ENCODE results near the gene STAT4. TPM values are rescaled to one million over a fixed set of nuclear protein-coding genes. Genes with fewer than 3 reads are reported as not detected.

STAT4 gene
- total RNA-seq, 1 donor from 2014 or later, result 37.8 TPM

DNA sequence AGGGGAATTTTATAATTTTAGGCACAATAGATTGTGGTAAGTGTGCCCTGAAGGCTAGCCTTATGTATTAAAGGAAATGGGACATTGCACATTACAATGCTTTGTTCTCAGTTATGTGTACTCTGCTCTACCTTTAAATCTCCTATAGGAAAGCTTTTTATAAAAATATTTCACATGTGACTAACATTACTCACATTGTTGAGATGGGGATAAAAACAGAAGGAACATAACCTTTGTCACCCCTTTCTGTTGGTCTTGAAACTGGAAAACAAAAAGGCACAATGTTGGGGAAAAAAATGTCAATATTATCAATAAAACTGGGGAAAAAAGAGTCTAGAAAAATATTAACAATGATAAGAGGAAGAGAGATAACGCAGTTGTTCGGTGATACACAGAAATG is 119.5 kb downstream of the STAT4 start:
- intact Hi-C loops (cut with DNase I), result loop anchor here (5.0 kb wide), 1 partner anchor 249 kb away; no protein-coding TSS in a partner anchor
- DNase-seq (ENCODE audit: low spot score), result no peak

DNA sequence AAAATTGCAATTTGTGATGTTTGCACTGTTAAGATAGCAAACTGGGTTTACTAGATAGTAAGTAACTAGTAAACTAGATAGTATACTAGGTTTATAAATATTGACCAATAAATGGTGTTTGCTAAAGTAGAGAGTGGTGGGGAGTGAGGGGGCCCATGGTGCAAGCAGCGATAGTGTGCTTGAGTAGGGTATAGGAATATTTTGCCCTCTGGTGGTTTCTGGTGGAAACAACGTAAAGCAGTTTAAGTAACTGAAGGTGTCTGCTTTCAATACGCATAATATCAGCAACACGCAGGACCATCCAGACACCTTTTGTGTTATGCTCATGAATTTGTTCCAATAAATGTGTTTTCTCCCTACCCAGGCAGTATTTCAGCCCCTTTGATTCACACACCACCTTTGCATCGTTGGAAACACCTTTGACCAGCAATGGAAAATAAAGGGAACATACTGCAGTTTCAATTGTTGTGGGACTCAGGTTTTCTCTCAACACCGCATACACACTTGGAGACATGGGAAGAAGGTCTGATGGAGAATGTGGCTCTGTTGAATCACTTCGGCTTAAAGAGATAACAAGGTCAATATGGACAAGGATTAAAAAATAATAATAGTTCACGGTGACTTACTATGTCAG is 120.2 kb downstream of the STAT4 start:
- no peak for DNase-seq (ENCODE audit: low spot score)
- intact Hi-C loops (cut with DNase I), result loop anchor here (5.0 kb wide), 1 partner anchor 248 kb away; no protein-coding TSS in a partner anchor

DNA sequence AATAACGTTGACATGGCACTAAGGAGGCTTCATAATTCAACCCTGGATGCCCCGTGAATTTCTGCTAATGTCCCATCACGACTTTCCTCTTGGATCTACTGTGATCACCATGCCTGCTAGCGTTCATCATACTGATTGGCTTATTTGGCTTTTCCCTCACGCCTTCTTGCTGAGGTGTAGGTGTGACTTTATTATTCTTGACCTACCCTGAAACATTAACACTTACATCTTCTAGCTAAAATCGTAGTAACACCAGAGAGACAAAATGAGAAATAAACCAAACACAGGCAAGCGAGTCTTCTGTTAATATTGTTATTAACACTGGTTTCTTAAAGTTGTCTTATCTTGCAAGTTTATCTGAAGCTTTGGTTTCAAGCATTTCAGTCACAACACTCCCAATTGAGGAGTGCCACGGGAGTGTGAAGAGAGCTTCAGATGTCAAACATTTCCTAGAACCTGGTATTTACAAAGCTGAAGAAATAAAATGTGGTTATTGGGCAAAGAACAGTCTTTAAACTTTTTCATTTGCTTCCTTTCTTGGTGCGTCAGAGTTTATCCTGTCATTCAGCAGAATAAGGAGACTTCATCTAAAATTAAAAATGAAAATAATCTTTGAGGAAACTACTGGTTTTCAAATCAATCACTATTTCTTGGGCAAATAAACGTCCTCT is 121.4 kb downstream of the STAT4 start:
- DNase-seq (ENCODE audit: low spot score), result no peak
- intact Hi-C loops (cut with DNase I), result loop anchor here (10.0 kb wide), 1 partner anchor 495 kb away; the partner anchor contains the start of gene NEMP2

DNA sequence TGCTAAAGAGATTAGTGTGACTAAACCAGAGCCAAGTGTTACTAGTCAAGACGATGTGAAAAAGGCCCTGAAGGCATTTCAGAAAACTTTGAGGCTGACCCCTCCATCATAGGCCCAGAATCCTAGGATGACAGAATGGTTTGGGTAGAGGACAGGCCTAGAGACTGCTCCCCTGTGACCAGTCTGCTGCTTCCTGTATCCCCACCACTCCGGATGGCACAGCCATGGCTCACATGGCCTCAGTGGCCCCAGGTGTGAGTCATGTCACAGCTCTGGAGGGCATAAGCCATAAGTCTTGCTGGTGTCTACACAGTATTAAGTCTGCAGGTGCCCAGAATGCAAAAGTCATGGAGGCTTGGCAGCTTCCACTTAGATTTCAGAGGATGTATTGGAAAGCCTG is 124.4 kb downstream of the STAT4 start:
- intact Hi-C loops (cut with DNase I), result loop anchor here (10.0 kb wide), 1 partner anchor 492 kb away; the partner anchor contains the start of gene NEMP2
- no peak for DNase-seq (ENCODE audit: low spot score)

DNA sequence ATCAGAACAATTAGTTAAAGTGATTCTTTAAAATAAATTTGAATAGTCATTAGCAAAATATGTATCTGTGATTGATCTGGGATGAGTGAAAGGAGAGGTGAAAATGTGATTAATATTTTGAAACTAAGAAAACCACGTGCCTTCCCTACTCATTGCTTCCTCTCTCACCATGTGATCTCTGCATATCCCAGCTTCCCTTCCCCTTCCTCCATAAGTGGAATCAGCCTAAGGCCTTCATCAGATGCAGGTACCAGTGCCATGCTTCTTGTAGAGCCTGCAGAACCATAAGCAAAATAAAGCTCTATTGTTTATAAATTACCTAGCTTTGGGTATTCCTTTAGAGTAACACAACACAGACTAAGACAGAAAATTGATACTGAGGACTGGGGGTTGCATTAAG is 125.7 kb downstream of the STAT4 start:
- intact Hi-C loops (cut with DNase I), result loop anchor here (10.0 kb wide), 1 partner anchor 490 kb away; the partner anchor contains the start of gene NEMP2
- no peak for DNase-seq (ENCODE audit: low spot score)

DNA sequence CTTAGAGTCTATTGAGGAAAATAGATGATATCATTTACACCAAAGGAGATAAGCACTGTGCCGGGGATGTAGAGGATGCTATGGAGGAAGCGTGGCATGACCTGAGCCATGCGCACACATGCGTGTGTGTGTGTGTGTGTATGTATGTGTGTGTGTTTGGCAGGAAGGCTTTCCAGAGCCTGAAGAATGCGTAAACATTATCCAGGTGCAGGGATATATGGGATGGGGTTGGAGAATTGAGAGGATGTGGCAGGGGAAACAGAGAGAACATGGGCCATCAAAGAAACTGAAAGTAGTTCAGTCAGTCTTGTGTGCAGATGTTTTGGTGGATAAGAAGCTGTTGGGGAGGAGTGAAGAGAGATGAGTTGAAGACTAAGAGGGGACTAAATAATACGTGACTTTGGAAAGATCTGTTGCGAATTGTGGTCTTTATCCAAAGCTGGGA is 127.5 kb downstream of the STAT4 start:
- intact Hi-C loops (cut with DNase I), result loop anchor here (5.0 to 10.0 kb wide), 2 partner anchors 488 to 654 kb away; partner anchors contain the start of genes NABP1 and NEMP2
- DNase-seq (ENCODE audit: low spot score), result no peak

DNA sequence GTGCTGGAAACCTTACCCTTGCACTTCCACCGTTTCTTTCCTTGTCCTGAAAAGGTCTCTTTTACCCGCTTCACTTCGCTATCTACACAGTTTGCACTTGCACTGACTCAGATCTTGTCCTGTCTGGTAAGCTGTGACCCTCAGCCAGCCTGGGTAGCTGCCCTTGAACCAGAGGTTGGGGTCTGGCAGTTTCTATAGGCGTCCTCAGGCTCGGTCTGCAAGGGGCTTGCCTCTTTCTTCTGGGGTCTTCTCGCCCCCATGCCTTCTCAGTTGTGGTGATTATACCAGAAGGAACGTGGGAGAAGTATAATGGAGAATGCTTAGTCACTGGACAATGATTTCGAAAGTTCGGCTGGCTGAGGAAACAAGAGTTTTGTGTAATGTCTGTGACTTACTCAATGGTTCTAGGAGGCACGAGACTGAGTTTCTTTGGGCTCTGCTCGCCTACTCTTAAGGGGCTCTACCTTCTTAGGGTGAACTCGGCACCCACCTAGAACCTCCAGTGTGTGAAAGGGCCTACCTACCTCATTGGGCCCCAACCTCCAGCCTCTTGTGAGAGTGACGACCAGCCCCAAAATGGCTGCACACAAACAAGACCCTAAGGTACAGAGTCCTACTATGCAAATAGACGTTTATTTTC is 129.9 kb downstream of the STAT4 start:
- no peak for DNase-seq (ENCODE audit: low spot score)
- intact Hi-C loops (cut with DNase I), result loop anchor here (5.0 to 10.0 kb wide), 2 partner anchors 486 to 656 kb away; partner anchors contain the start of genes NABP1 and NEMP2

DNA sequence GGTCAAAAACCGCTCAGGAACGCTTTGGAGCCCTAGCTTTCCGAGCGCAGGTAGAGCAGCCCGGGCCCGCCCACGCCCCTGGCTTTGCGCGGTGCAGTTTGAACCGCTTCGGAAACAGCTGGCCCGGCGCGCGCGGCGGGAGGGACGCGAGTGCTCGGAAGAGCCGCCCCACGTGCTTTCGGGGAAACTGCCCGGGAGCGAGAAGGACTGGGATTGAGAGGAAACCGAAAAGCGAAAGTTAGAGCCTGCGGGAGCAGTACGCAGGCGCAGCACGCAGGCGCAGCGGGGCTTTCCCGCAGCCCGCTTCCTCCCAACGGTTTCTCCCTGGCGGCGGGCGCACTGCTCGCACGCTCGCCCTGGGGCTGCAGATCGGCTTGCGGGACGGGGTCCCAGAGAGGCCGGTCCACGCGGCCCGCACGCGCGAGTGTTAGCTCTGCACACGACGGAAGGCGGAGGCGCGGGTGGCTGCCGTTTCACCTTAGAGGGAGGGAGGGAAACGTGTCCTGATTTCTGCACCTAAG is 130.5 kb downstream of the STAT4 start:
- DNase-seq (ENCODE audit: low spot score), result peak; percentile 96
- intact Hi-C loops (cut with DNase I), result loop anchor here (5.0 to 10.0 kb wide), 2 partner anchors 485 to 657 kb away; partner anchors contain the start of genes NABP1 and NEMP2

DNA sequence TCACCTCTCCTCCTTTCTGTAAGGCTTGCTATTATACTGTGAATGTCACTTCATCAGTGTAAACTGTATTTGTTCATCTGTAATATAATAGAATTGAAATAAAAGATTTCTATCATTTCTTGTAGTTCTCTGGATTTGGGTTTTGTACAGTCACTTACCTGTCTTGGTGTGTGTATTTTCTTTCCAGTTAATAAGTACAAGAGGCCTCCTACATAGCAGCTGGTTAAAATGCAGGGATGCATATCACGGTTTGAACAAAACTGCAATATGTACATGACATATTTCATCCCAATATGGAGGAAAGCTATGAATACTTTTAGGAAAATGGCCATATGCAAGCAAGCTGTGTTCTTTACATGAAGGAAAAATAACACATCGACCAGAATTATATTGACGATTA is 131.4 kb downstream of the STAT4 start:
- no peak for DNase-seq (ENCODE audit: low spot score)
- intact Hi-C loops (cut with DNase I), result loop anchor here (10.0 kb wide), 1 partner anchor 365 kb away; no protein-coding TSS in a partner anchor

DNA sequence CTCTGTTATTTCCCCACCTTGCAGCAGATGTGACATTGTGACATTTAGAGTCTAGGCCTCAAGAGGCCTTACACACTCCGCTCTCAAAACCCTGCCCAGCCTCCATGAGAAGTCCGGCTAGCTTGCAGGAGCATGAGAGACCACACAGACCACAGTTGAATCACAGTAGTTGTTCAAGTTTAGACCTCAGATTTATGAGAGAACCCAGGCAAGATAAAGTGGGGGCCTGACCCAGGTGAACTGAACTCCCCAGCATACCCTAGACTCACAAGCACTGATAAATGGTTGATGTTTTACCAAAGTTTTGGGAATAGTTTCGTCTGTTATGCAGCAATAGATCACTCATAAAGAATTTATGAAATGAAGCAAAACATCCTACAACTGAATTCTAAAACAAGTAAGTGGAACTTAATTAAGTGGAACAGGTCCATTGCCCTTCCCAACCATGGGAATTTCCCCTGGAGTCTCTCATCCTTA is 132.1 kb downstream of the STAT4 start:
- intact Hi-C loops (cut with DNase I), result loop anchor here (10.0 kb wide), 1 partner anchor 364 kb away; no protein-coding TSS in a partner anchor
- DNase-seq (ENCODE audit: low spot score), result no peak

DNA sequence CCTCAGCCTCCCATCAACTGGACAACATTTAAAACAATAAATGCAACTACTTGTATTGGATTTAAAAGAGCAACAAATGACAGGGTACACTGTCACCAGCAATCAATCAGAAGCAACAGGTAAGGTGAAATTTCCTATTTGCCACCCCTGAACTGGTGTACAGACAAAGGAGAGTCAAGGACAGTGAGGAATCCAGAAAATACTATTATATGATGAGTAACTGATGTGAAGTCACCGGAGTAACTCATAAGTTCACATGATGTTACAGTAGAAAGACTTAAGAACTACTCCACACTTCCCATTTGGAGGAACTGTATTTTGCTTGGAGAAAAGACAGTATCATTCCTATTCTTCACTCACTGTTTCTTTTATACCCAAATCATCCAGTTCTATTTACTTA is 132.7 kb downstream of the STAT4 start:
- intact Hi-C loops (cut with DNase I), result loop anchor here (10.0 kb wide), 1 partner anchor 363 kb away; no protein-coding TSS in a partner anchor
- DNase-seq (ENCODE audit: low spot score), result no peak

DNA sequence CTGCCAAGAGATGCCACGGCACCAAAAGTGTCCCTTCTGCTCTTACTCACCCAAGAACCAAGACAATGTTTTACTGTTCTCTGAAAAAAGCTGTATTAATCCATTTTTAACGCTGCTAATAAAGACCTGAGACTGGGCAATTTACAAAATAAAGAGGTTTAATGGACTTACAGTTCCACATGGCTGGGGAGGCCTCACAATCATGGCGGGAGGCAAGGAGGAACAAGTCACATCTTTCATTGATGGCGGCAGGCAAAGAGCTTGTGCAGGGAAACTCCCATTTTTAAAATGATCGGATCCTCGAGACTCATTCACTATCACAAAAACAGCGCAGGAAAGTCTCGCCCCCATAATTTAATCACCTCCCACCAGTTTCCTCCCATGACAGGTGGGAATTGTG is 135.0 kb downstream of the STAT4 start:
- intact Hi-C loops (cut with DNase I), result loop anchor here (2.0 to 10.0 kb wide), 2 partner anchors 133 to 361 kb away; no protein-coding TSS in a partner anchor
- no peak for DNase-seq (ENCODE audit: low spot score)

DNA sequence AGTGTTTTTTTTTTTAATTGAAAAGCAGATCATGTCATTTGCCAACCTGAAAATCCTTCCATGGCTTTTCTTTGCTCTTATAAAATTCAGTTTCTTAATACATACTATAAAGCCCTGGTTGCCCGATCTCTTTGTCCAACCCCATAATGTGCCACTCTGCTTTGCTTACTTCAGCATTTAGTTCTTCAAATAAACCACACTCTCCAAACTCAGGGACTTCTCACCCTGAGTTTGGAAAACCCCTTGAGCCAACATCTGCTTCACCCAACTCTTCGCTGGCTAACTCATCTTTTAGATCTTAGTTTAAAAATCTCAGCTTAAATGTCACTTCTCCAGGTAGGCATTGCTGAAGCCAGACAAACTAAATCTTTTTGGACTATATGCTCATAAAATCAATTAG is 135.6 kb downstream of the STAT4 start:
- no peak for DNase-seq (ENCODE audit: low spot score)
- intact Hi-C loops (cut with DNase I), result loop anchor here (2.0 to 10.0 kb wide), 2 partner anchors 132 to 360 kb away; no protein-coding TSS in a partner anchor

DNA sequence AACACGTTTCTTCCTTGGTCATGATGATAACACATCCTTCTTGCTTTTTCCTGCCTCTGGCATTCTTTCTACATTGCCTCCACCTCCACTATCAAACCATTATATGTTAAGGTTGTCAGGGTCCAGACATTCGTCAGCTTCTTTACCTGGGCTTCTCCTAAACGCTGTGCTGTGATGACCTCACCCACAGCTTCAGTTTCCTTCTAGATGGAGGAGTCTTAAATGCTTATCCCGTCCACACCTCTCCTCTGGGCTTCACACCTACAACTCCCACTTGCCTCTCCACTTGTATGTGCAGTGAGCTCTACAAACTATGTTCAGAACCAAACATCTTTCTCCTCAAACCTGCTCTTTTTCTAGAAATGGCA is 136.2 kb downstream of the STAT4 start:
- intact Hi-C loops (cut with DNase I), result loop anchor here (2.0 to 10.0 kb wide), 2 partner anchors 132 to 360 kb away; no protein-coding TSS in a partner anchor

DNA sequence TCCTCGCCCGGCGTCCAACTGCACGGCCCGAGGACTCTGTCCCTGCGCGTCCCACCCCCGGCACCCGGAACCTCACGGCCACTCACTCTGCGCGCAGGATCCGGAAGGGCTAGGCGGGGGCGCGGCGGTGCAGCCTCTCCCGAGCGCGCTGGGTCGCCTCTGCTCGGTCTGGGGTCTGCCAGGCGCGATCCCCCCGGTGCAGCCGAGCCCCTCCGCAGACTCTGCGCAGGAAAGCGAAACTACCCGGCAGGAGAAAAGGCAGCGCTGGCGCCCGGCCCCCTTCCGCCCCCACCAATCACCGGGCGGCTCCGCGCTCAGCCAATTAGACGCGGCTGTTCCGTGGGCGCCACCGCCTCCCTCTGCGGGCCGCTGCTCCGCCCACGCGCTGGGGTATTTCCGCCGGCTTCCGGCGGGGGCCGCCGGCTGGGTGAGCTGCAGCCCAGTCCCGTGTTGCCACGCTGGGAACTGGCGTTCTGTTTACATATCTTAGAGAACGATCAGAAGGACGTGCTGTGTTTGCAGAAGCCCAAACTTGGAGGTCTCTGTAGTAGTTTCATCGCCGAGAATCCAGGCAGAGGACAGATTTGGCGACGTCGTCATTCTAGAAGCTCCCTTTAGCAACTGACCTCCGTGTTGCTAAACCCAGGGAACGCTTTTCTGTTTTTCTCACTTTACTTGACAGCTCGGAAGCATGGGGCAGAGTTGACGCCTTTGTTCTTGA is 136.7 kb downstream of the STAT4 start, which contains the start of gene STAT1:
Gene STAT1, minus strand, starts transcription at position 240 of the 721 bp plus-strand sequence. CDS start 4,168 bp downstream, outside the sequence.
- intact Hi-C loops (cut with DNase I), result loop anchor here (2.0 to 10.0 kb wide), 2 partner anchors 131 to 359 kb away; no protein-coding TSS in a partner anchor
- DNase-seq (ENCODE audit: low spot score), result peak; percentile 97

More for the DNA sequence above, 136.2 kb downstream of the STAT4 start:
- DNase-seq (ENCODE audit: low spot score), result no peak

DNA sequence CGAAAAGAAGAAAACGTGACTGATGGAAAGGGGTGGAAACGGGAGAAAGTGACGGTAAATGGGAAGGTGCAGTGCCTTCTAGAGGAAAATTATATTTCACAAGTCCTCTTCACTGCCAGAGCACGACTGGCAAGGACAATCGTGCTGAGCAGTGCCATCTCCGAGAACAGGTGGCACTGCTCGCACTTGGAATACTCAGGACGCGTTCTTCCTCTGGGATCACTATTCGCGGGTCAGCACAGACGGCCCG is 137.2 kb downstream of the STAT4 start:
- no peak for DNase-seq (ENCODE audit: low spot score)
- intact Hi-C loops (cut with DNase I), result loop anchor here (10.0 kb wide), 1 partner anchor 359 kb away; no protein-coding TSS in a partner anchor

DNA sequence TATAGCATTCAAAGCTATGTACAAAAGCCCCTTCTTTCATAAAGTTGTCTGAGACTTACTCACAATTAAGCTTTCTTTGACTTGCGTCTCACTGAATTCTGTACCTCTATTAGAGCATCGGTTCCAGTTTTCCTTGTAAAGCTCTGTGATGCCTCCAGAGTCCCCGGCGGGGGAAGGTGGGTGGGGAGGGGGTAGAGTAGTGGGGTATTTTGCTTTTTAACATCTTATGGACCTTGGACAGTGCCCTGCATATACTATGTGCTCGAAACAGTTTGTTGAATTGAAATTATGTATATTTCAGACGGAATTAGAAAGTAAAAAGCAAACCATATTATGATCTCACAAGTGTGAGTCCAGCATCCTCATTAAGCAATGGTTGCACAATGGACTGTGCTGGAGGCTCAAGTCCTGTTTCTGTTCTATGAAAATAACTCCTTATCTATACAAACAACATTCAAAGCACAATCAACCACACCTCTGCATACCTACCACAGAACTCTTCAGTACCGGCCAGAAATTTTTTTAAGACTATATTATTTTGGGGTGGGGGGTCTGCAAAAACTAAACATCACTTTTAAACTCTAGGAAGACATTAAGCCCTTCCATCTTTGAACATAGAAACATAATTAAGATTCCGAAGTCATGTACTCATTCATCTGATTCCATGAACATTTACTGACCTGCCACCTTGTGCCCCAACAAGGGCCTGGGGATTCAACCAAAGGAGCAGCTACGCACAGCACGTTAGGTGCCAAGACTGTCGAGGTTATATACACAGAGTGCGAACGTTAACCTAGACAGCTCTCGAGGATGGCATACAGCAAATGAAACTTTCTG is 137.7 kb downstream of the STAT4 start:
- intact Hi-C loops (cut with DNase I), result loop anchor here (10.0 kb wide), 1 partner anchor 358 kb away; no protein-coding TSS in a partner anchor

DNA sequence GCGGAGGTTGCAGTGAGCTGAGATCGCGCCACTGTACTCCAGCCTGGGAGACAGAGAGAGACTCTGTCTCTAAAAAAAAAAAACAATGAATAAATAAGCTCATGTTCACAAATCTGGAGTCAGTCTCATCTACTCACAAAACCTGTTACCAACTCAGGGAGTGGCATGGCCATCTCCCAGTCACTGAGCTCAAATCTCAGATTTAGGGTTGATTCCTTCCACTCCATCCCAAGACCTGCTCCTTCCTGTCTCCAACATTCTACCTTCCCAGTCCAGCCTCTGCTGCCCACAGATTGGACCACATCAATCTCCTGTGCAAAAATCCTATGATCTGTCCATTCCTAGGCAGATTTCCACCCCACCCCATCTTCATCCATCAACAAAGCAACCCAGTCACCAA is 138.4 kb downstream of the STAT4 start:
- no peak for DNase-seq (ENCODE audit: low spot score)
- intact Hi-C loops (cut with DNase I), result loop anchor here (10.0 kb wide), 1 partner anchor 358 kb away; no protein-coding TSS in a partner anchor

More for the DNA sequence above, 137.7 kb downstream of the STAT4 start:
- no peak for DNase-seq (ENCODE audit: low spot score)
